ENCODE measurements around the gene KLHL40. TPM values are rescaled to one million over a fixed set of nuclear protein-coding genes. Genes with fewer than 3 reads are reported as not detected.

Gene KLHL40
- total and polyA plus RNA-seq, 11 donors, result 0.19 to 6.8 (median 0.73) TPM; not detected in 1

DNA sequence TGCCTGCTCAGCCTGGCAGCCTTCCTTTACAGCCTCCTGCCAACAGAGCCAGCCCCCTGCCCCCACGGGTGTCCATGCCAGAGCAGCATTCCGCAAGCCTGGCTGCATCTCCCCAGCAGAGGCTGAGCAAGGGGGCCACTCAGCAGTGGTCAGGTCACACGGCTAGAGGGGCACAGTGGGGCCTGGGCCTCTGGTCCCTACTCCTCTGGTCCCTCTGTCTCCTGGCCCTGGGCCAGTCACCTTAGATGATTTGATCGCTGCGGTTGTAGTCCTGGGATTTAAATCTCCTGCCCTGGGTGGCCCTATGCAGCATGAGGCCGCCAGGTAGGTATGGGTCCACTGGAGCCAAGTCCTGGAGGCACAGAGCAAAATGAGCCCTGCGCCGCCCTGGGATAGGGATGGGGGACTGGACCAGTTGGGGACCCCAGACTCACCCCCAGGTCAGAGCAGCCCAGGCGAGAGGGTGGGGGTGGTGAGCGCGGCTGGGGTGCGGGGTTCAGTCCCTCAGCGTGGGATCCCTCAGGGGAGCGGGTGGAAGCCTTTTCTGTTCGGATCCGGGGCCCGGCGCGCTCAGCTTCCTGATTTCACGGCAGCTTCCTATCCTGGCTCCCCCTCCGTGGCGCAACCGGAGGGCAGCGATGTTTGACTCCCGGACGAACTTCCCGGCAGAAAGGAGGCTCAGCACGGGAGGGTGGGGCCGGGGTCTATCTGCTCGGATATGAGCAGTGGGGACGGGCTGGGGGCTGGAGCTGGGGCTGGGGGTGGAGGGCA is 31.6 kb upstream of the KLHL40 start, which contains the start of gene ZBTB47:
ZBTB47 (plus strand) TSS at position 138 of the 771 bp plus-strand sequence. CDS start 4,659 bp downstream, outside the sequence.
- ATAC-seq (peak; percentile 30 to 77 (median 54)), DNase-seq (peak; percentile 68 to 86 (median 77))
- 2 to 5% (median 4%) methylated on average over 8 to 31 of the region's 31 CpGs for WGBS, 4 donors
- intact Hi-C loops (cut with DNase I), result loop anchor here (1.0 to 10.0 kb wide), 8 partner anchors 31 to 91 kb away; partner anchors contain the start of genes NKTR (in 7 of the 10), SEC22C (in 2 of the 10) and KLHL40 (in 1 of the 10)
- TF ChIP-seq POLR2A (IDR thresholded peaks at IDR 0.05) (no peak), CTCF (IDR thresholded peaks at IDR 0.05) (no peak)
- no peaks in the 10 kb centered on the region for H3K27me3 ChIP-seq
- H3K27ac ChIP-seq, result peak within 1 kb of the TSS; percentile 84 to 99 (median 94)
- H3K36me3 ChIP-seq, result peaks cover 0 to 25% (median 17%) of the 10 kb centered on the region in 9 donors
- H3K9me3 ChIP-seq, result no peaks in the 10 kb centered on the region
- H3K4me3 ChIP-seq, result peak within 1 kb of the TSS; percentile 59 to 99 (median 86)
- peaks cover 11 to 86% (median 50%) of the 10 kb centered on the region in 12 donors for H3K4me1 ChIP-seq

GRCh38 chr3:42654331-42655201 is 30.8 kb upstream of the KLHL40 start:
- TF ChIP-seq CTCF (IDR thresholded peaks at IDR 0.05) (peak in 5 of 12 donors; percentile 17 to 25 (median 24)), POLR2A (IDR thresholded peaks at IDR 0.05) (no peak)
- Histone ChIP-seq H3K4me3 (peak overlapping the region; percentile 59 to 99 (median 86)), H3K9me3 (no peaks in the 10 kb centered on the region), H3K4me1 (peaks cover 11 to 86% (median 50%) of the 10 kb centered on the region in 12 donors), H3K27ac (peak overlapping the region; percentile 84 to 99 (median 94)), H3K36me3 (peaks cover 0 to 26% (median 14%) of the 10 kb centered on the region in 9 donors), H3K27me3 (no peaks in the 10 kb centered on the region)
- WGBS, 4 donors, result 1 to 2% (median 1%) methylated on average over 26 to 94 of the region's 94 CpGs
- intact Hi-C loops (cut with DNase I), result loop anchor here in 9 of 10 donors (2.0 to 10.0 kb wide), 7 partner anchors 30 to 93 kb away; partner anchors contain the start of genes NKTR (in 6 of the 9), HHATL (in 3 of the 9), SEC22C (in 2 of the 9) and KLHL40 (in 1 of the 9)
- peak; percentile 73 to 81 (median 79) for DNase-seq
- peak; percentile 14 to 69 (median 44) for ATAC-seq

DNA sequence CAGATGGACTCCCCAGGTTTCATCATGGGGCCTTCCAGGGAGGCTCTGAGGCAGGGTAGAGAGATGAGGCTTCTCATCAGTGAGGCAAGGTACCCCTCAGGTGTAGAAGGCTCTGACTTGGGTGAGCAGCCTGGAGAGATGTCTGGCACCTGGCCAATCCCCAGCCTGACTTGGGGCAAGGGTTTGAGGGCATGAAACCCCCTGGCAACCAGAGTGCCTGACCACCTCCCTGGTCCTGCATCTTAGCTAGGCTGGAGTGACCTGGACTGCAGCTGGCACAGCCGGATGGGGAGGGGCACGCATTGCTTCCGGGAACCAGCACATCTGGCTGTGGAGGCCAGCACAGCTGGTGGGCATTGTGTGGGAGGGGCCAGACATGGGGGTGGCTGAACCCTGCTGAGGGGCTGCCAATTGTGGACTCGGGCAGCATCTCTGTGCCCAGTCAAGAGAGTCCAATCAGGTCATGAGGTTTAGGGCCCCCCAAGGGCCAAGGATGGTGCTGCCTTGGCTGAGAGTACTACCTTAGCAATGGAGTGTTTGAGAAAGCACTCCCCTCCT is 29.9 kb upstream of the KLHL40 start:
- WGBS, 4 donors, result 32 to 47% (median 45%) methylated on average over 1 to 4 of the region's 4 CpGs
- TF ChIP-seq POLR2A (IDR thresholded peaks at IDR 0.05) (no peak), CTCF (IDR thresholded peaks at IDR 0.05) (no peak)
- peaks cover 11 to 89% (median 53%) of the 10 kb centered on the region in 12 donors for H3K4me1 ChIP-seq
- peak overlapping the region; percentile 59 to 99 (median 86) for H3K4me3 ChIP-seq
- H3K27ac ChIP-seq, result peak overlapping the region; percentile 84 to 99 (median 94)
- H3K27me3 ChIP-seq, result no peaks in the 10 kb centered on the region
- DNase-seq, result peak in 2 of 5 donors; percentile 29 to 39
- ATAC-seq, result no peak
- no peaks in the 10 kb centered on the region for H3K9me3 ChIP-seq
- peaks cover 0 to 20% (median 10%) of the 10 kb centered on the region in 9 donors for H3K36me3 ChIP-seq
- intact Hi-C loops (cut with DNase I), result loop anchor here in 6 of 10 donors (2.0 to 10.0 kb wide), 5 partner anchors 29 to 92 kb away; partner anchors contain the start of genes HHATL (in 3 of the 6), KLHL40 (in 1 of the 6) and SEC22C (in 1 of the 6)

Measured in heart left ventricle (tissue), 16 donors.